EH (cell line): ENCODE results near the gene PTCRA.

Experiments
- DNase-seq: peaks from one replicate; pipeline ENCODE4 v3.0.0-alpha.2; 2015; ENCODE audit warnings: low read depth

Gene PTCRA

DNA sequence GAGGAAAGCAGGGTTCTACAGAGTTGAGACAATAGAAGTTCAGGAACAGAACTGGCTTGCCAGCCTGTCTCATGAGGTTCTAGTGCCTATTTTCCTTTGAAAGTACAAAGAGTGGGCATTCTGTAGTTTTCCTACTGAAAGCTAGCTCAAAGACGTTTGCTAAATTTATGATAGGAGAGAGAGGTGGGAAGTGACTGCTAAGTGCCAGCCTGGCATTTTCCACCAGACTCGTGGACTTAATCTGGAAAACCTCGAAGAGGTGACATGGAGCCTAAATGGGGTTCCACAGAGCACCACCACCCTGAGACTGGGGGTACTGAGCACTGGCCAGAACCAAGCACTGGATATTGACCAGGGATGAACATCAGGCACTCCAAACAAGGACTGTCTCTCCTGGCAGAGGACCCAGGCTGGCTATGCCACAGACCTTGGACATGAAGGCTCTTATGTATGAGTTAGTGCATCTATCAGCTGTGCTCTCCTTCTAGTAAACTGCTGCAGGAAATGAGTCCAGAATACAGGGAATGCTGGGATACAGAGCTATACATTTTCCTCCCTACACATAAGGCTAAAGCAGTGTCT is 56.0 kb downstream of the PTCRA start:
- no peak for DNase-seq

DNA sequence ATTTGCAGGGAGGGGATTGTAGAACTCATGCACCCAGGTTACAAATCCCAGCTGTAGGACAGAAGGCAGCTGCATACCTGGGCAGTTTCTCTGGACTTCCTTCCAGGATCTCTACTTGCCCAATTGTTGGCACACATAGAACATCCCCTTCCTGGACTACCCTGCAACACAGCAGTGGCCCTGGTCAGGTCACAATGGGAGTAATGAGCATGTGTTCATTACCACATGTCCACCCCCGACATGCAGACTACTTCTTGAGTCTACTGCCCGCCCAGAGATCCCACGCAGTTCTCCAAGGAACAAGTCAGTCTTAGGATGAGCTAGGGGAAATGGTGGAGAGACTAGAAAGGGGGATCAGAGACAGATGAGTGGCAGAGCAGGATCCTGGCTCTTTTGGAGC is 58.1 kb downstream of the PTCRA start:
- DNase-seq: no peak

DNA sequence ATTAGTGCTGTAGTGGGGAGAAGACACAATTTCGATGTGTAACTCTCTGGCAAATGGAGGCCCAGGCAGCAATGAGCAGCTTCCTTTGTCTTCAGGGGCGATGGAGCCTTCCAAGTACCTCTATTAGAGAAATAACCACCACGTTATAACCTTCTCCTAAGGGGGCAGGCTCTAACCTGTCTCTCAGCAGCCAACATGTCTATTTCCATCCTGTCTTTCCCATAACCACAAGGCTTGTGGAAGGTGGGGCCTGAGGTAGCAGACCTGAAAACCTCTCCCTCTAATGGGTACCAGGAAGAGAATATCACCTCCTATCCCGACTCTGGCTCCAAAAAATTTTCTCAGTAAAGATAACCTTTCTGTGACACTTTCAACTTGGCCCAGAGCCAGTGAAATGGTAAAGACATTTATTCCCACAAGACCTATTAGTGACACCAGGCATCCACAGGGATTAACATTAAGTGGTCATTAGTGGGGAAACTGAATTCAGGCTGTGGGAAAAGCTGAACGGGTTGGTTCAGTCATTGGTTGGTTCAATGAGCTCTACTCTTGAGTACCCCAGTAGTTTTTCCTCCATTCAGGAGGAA is 59.2 kb downstream of the PTCRA start:
- DNase-seq: no peak
